Fibroblast of lung (primary cell): ENCODE measurements around the gene PROK1.

Experiments
- EZH2 ChIP-seq: IDR thresholded peaks from 2 replicates; pipeline ENCODE4 v1.5.1; 2012; ENCODE audit warnings: low read length, control low read depth, mild to moderate bottlenecking; ENCODE audit errors: missing control alignments
- TF ChIP-seq, protein P1 (sequence below), 2 donors: IDR thresholded peaks in 1 of 2; conservative IDR thresholded peaks in 1 of 2; 1 replicate in 1 of 2; 2 replicates in 1 of 2; pipeline ENCODE4 v1.5.1; 2011 to 2012; ENCODE audit warnings: low read length in 2 of 2, control low read depth in 1 of 2, inconsistent platforms in 1 of 2, low read depth in 1 of 2, mild to moderate bottlenecking in 1 of 2

DNA sequence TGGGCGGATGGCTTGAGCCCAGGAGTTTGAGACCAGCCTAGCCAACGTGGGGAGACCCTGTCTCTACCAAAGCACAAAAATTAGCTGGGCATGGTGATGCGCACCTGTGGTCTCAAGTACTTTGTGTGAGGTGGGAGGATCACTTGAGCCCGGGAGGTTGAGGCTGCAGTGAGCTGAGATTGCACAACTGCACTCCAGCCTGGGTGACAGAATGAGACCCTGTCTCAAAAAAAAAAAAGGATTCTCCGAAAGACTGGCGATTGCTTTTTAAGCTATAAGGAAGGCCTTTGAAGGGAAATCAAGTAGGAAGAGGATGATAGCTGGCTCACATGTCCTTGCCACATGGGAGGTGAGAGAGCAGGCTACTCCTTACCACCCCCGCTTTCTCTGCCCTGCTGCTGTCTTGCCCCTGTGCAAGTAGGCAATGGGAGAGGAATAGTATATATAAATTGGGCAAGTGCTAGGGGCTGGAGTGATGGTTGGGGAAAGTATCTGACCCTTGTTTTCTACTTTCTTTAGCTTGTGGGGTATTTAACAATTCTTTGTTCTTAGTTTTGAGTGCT lies 39.7 kb upstream of the PROK1 start:
- TF ChIP-seq, protein P1, sequence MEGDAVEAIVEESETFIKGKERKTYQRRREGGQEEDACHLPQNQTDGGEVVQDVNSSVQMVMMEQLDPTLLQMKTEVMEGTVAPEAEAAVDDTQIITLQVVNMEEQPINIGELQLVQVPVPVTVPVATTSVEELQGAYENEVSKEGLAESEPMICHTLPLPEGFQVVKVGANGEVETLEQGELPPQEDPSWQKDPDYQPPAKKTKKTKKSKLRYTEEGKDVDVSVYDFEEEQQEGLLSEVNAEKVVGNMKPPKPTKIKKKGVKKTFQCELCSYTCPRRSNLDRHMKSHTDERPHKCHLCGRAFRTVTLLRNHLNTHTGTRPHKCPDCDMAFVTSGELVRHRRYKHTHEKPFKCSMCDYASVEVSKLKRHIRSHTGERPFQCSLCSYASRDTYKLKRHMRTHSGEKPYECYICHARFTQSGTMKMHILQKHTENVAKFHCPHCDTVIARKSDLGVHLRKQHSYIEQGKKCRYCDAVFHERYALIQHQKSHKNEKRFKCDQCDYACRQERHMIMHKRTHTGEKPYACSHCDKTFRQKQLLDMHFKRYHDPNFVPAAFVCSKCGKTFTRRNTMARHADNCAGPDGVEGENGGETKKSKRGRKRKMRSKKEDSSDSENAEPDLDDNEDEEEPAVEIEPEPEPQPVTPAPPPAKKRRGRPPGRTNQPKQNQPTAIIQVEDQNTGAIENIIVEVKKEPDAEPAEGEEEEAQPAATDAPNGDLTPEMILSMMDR (conservative IDR thresholded peaks at IDR 0.05 in 1 of 2, IDR thresholded peaks at IDR 0.05 in 1 of 2; ENCODE audit: low read depth in 1 of 2, low read length in 2 of 2): no peak
- TF ChIP-seq EZH2: no peak
